HG03520 (cell line): ENCODE data around the gene MAGEF1.

Experiments
- ATAC-seq: cut with Tn5 transposase; IDR thresholded peaks from one replicate; pipeline ENCODE4 v1.9.1; 2021; ENCODE audit warnings: mild to moderate bottlenecking, moderate library complexity; ENCODE audit not compliant: unreplicated experiment

MAGEF1 gene

DNA sequence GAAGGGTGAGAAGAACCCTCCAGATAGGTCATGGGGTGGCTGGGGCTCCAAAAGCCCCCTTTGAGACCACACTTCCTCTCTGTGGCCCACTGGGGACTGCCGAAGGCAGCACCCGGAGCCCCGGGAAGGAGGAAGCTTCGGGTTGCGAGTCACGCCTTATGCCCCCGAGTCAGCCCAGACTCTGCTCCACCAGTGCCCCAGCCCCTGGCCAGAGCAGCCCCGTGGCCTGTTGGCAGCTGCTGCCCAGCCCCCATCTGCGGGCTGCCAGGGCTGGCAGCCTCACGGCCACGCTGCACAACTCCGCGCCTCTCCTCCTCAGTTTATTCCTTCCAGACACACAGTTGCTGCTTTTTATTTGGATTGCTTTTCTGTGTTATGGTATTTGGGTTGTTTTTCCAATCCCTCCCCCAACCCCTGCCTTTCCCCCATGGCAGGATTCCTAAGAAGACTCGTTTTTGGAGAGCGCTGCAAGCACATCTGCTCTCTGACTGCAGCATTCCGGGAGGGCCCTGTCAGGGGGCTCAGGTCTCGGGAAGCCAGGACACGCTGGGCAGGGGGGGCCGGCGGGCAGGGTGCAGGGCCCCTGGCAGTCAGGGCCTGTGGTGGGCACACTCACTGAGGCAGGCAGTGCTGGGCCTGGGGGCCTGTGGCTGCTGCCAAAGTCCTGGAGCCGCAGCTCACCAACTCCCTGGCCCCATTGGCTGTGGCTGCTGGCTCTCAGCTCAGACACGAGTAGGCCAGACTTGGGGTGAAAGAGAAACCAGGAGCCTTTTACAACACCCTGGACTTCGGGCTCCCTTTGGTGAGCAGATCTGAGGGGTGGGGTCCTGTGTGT is 20.2 kb downstream of the MAGEF1 start:
- ATAC-seq, result no peak

DNA sequence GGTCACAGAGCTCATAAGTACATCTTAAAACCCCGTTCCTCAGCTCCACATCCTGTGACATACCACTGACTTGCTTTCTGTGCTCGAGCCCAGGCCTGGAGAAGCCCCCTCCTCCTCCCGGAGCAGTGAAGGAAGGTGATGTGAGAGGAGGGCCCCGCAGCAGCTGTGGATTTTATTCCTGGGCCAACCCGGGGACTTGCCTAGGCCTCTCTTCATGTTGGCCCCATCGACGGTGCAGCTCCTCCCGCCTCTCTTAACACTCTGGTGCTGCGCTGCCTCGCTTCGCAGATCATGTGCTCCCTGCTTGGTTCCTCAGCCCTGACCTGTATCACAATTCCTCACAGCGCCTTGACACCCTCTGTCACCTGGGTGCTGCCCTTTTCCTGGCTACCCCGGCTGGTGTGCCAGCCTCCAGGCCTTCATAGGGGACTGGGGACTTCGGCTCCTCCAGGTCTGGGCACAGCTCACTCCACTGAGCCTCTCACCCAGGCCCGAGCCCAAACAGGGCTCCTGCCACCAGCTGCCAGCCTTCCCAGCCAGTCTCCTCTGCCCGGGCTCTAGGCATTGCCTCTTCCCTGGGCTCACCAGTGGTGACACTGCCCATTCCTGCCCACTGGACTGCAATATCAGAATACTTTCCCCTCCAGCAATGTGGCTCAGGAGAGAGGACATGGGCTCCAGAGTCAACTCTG is 21.5 kb downstream of the MAGEF1 start:
- no peak for ATAC-seq

DNA sequence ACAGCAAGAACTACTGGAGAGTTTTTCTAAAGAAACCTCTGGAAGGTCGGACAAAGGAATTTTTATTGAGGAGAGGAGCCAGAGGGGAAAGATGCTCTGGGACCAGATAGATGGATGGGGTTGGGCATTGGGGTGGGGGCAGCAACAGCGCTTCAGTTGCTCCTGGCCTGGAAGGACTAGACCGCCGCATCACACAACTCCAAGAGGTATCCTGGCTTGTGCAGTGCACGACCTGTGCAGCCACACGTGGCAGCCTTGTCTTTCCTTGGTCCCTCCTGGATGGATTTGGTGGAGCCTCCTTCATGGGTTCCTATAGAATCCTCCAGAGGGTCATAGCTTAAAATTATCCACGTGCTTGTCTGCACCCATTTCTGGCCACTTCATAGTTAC is 23.0 kb downstream of the MAGEF1 start:
- ATAC-seq, result no peak

DNA sequence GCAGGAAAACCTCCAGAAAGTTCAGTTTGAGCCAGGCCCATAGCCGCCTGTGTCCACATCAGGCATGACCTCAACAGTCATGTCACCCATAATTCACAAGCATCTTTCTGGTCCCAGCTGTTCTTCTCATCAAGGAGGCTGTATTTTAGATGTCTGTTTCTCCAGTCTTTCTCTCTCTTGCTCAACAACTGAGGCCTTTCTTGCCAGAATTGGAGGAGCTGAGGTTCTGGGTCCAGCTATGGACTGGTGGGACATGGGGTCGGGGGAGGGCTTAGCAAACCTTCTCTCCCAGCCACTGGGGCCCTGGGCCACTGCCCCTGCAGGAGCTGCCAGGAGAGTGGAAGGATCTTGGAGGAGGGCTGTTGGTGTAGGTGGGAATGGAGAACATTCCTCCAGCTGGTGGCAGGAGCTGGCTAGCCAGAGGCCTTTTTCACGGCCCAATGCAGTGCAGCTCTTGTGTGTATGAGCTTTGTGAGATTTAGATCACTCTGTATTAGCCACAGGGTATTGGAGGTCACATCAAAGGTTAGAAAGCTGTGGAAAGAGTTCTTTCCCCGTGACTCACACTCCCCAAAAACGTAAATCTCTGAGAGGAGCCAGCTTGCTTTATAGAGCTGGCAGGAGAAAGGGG is 23.5 kb downstream of the MAGEF1 start:
- ATAC-seq, result no peak

DNA sequence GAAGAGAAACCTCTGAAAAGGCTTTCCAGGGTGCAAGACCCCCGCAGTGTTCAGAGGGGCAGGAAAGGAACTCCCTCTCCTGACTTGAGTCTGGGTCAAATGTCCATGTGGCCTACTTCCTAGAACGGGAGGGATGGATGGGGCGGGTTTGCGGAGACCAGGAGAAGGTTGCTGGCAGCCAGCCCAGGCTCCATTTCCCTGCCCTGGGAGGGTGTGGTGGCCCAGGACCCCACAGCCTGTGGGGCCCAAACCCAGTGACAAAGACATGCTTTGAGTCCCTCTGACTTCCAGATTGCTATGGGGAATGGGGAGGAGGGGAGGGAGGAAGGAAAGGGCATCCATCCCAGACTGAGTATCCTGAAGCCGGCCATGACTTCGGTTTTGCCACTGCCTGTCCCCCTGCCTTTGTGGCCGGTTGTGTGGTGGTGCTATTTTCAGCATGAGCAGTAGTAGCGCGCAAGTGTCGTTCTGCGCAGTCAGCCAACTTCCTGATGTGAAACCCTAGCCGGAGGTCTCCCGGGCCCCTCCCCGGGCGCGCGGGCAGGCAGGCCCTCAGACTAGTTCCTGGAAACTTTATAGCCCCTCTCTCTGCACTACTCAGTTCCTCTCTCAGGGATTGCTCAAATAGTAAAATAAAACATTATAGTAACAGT is 24.4 kb downstream of the MAGEF1 start:
- no peak for ATAC-seq

DNA sequence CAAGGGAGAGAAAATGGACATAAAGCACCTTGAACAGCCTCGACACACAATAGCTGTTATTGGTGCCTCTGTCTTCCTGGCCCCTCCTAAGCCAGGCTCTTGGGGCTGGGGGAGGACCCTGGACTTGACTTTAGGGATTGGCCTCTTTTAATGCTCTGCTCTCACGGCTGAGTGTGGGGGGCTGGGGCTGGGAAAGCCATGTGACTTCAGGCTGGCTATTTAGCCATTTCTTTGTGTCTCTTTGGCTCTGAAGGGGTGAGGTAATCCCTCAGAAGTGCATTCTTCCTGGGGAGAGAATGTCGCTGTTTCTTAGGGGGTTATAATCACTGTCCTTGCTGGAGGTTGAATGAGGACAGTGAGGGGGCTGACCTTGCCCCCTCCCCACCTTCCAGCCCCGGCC is 26.2 kb downstream of the MAGEF1 start:
- no peak for ATAC-seq

DNA sequence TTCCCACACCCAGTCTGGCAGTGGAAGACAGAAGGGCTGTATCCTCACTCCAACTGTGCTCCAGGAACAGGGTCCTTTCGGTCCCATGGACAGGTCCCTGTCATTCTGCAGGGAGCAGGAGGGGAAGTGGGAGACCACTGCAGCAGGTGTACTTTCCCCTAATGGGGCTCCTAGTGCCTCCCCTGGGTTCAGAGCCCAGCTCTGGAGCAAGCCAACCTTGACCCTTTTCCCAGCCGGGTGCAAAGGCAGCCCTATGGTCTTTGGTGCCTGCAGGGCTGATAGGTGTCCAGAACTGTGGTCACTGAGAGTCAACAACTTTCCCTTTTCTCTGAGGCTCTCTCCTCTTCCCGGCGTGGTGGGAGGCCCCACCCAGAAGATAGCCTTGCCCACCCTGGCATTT is 26.8 kb downstream of the MAGEF1 start:
- ATAC-seq, result no peak

DNA sequence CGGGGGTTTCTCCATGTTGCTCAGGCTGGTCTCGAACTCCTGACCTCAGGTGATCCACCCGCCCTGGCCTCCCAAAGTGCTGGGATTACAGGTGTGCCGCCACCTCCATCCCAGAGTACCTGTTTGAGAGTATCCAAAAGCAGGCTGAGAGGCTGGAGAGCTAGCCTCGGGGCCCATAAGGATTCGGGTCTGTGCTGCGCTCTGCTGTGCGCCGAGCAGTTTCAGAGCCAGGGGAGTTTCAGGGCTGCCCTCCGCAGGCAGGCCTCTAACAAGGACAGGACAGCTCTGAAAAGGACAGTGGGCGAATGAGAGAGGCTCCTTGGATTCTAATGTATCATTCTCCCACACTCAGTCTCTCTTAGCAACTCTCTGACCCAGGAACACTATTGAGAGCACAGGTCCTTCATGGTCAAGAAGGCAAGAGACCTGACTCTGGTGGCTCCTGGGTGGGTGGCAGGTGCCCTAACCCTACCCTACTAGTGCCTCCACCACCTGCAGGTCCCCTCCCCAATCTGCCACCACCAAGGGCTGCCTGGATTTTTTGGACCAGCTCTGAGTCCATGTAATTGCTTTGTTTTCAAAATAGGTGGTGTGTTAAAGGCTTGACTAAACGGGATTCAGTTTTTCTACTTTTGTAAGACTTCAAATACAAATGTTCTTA is 27.8 kb downstream of the MAGEF1 start:
- no peak for ATAC-seq

DNA sequence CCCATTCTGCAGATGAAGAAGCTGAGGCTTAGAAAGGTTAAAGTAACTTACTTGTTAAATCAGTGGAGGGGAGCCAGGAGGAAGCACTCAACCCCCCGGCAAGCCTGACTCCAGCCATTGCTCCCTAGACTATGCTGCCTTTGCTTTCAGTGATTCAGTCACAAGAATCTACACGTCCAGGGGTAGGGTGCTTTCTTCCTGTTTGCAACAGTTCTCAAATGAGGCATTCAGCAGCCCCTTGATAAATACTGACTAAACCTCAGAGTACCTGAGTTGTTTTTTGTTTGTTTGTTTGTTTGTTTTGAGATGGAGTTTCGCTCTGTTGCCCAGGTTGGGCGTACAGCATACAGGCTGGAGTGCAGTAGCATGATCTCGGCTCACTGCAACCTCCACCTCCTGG is 28.6 kb downstream of the MAGEF1 start:
- no peak for ATAC-seq

DNA sequence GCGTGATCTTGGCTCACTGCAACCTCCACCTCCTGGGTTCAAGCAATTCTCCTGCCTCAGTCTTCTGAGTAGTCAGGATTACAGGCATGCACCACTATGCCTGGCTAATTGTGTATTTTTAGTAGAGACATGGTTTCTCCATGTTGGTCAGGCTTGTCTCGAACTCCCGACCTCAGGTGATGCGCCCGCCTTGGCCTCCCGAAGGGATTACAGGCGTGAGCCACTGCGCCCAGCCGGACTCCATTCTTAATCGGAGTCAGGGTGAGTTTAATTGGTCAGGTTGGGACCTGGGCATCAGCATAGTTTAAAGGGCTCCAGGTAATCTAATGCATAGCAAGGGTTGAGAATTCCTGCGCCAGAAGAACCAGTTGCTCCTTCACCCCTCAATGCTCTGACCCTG is 29.2 kb downstream of the MAGEF1 start:
- no peak for ATAC-seq

DNA sequence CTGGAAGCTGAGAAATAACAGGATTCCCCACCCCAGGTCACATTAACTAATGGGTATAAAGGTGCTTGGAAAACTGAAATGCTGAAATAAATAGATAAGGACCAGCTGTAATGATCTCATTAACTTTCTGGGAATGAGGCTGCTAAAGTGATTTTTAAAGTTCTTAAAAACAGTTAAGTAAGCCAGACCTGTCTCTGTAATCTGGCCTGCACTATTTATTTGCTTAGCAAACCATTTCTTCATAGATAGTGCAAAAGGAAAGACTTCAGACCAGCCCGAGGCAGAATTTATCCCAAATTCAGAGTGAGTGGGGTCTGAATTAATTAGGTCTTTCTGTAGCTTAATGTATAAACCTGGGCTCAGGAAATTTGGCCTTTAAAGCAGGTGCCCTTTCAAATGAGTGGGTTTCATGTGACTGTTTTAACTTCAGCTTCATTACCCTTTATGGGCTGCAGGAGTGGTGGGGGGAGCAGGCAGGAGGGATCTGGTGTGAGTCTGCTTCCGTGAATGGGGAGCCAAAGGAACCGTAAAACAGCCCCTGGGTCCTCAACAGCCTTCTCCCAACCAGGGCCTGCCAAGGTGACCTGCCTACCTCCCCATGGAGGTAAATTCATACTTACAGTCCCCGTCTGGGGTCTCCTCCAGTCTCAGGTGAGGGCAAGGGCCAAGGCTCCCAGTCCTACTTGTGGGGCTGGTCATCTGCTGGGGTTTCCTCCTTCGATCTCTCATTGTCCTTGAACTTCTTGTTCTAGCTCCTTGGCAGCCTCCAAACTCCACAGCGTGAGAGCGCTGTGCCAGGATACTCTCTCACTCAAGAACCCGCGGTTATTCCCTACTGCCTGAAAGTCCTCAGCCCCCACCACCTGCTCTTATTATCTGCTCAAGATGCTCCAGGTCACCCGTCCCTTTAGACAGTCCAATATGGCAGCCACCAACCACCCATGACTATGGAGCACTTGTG is 31.2 kb downstream of the MAGEF1 start:
- no peak for ATAC-seq

DNA sequence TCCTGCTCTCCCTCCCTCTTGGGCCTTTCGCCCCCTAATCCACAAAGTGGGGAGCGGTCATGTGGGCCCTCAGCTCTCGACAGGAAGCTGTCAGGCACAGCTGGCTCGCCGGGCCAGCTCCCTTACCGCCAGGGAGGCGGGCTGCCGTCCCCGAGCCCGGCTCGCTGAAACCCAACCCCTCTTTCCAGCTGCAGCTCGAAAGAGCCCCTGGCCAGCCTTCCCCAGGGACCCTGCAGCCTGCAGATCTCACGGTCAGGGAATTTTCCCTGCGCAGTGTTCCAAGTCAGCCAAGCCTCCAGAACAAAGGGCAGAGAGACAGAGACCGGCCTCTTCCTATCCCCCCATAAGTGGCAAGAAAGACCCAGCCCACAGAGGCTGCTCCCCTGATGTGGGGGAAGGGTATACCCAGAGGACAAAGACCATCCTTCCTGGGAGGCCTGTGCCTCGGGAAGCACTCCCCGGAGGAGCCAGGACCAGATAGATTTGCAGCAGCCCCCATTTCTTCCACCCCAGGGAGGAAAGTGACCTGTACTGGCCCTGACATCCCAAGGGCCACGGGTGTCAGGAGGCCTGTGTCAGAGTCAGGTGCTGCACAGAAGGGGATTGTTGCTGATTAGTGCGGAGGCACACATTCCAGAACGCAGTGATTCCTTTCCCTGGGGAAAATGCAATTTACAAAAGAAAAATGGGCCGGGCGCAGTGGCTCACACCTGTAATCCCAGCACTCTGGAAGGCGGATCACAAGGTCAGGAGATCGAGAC is 32.6 kb downstream of the MAGEF1 start:
- no peak for ATAC-seq

DNA sequence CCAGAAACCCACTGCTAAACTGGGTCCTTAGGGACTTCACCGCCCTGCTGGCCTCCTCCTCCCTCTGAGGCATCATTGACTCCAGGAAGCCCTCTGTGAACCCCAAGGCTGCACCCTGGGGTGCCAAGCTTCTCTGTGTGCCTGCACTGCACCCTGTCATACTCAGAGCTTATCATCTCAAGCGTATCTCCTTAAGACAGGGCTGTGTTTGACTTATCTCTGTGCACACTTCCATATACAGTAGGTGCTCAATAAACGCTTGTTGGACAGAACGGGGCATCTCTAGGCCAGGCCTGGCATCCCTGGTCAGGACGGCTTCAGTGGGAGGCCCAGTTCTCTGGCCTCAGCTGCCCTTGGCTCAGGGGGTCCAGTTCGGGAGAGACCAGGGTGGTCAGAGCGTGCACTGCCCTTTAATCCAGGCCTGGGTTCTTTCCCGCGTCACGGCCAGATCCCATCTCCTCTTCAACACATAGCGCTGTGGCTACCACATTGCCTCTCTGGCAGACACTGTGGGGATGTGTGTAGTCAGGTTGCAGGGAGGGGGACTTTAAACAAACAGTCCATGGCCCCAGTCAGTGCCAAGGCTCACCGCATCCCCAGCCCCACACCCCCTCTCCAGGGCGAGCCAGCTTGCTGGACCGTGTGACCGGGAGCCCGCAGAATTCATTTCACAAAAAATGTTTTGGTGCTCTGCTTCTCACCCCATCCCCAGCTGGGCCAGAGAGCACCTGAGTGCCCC is 33.4 kb downstream of the MAGEF1 start:
- ATAC-seq, result no peak

DNA sequence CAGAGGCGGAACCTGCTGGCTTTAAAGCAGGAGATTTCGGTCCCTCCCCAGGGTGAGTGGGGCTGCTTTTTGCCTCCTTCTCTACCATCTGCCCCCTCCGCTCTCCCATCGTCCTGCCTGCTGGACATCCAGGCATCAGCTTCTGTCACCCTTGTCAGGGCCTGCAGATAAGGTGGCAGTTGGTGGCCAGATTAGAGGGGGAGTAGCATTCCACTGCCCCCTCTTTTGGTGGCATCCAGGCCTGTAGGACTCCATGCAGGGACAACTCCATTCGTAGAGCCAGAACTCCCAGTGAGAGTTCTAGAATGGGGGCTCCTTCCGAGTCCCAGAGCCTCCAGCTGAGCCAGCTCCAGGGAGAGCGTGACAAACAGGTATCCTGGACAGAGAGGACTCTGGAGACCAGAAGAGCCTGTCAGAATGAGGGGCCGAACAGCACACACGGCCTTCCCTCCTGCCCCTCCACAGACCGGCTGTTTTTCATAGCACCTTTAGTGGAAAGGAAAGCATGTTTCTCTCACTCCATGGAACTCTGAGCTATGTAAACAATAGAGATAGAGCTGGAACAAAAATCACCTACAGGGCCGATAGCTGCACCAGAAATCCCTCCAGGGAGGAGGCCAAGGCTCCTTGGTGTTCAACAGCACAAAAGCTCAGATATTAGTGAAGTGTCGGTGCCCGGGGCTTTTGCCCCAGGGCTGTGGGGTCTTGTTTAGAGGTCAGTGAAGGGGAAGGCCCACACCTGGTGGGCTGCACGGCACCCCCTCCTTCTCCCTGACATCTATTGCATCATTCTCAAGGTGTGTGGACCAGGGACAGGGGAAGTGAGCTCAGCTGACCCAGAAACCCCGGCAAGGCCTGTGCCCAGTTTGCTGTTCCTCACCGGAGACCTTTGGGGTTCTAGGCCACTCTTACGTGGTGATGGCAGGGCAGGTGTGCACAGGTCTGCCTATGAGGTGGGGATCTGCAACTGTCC is 34.2 kb downstream of the MAGEF1 start:
- no peak for ATAC-seq

DNA sequence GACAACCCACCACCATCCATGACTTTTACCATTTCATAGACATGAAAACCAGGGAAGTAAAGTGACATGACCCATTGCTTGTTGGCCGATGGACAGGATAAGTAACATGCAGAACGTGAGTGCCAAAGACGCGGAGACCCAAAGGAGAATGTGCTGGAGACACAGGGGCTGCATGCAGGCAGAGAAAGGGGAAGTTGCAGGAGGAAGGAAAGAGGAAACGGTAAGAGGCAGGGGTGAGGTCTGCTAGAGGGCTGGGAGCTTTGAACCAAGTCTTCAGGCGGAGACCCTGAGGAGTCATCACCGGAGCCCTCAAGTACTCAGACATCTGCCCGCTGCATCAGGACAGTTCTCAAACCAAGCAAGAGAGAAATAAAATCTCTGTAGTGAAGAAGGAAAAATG is 34.9 kb downstream of the MAGEF1 start:
- no peak for ATAC-seq

DNA sequence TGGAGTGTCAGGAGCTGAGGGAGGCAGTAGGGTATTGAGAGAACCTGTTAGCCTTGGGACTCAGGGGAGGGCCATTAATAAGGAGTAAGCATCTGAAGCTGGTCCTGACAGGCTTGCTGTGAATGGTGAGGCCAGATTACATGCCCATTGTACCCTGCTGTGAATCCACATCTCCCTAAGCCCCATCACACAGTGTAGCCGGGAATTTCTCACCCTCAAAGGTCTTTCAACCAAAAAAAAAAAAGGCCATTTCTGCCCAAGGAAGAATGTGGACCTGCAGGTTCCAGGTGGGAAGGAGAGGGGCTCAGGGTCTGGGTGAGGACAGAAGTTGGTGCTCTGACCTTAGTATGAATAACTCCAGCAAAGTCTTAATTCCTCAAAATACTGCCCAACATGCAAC is 37.2 kb downstream of the MAGEF1 start:
- no peak for ATAC-seq
